HG03103 (cell line): Measurements from ENCODE around the gene FADS3.

Experiments used
- ATAC-seq: cut with Tn5 transposase; IDR thresholded peaks from one replicate; pipeline ENCODE4 v1.9.1; 2021; ENCODE audit warnings: low read depth; ENCODE audit not compliant: unreplicated experiment

Gene FADS3

DNA sequence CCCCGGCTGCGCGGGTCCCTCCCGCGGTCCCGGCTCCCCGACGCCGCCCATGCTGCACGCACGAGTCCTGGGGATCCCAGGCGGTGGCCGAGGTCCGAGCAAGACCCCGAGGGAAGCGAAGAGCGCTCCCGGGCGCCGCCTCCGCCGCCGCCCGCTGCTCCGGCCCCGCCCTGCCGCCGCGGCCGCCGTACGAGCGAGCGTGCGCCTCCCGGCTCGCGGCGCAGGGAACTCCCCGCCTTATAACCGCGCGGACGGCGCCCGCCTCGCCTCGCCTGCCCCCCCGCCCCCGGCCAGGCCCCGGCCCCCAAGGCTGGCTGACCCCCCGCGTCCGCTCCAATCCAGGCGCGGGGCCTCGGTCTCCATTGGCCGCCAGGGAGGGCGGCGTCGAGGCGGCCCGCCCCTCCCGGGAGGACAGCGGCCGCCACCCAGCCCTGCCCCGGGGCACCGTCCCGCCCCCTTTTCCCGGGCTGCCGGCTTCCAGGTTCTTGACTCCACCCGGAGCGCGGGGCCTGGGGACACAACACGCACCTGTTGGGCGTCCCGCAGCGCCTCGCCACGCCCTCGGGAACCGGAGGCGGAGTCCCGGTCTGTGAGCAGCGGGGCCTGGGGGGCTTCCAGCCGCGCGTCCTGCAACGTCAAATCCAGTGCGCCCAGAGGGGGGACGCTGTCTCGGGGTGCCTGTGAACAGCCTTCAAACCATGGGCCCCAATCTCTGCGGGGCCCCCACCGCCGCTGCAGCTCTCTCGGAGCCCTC lies at the start of gene FADS3:
FADS3 (minus strand) TSS at position 215 of the 754 bp plus-strand sequence; CDS start at position 51, 164 bp downstream.
- no peak for ATAC-seq

DNA sequence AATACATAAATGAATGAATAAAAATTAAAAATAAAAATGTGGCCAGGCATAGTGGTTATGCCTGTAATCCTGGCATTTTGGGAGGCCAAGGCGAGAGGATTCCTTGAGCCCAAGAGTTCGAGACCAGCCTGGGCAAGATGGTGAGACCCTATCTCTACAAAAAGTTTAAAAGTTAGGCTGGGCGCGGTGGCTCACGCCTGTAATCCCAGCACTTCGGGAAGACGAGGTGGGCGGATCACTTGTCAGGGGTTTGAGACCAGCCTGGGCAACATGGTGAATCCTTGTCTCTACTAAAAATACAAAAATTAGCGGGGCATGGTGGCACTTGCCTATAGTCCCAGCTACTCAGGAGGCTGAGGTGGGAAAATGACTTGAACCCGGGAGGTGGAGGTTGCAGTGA lies 49.1 kb upstream of the FADS3 start:
- ATAC-seq, result no peak

DNA sequence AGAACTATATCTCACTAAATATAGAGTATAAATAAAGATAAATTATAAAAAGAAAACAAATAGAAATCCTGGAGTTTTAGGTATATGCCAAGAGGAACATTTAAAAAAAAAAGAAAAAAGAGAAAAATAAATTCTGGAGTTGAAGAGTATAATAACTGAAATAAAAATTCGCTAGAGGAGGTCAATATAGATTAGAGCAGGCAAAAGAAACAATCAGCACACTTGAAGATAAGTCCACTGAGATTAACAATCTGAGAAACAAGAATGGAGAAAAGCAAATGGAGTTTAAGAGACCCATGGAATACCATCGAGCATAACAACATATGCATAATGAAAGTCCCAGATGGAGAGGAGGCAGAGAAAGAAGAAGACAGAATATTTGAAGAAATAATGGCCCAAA lies 44.5 kb upstream of the FADS3 start:
- no peak for ATAC-seq

DNA sequence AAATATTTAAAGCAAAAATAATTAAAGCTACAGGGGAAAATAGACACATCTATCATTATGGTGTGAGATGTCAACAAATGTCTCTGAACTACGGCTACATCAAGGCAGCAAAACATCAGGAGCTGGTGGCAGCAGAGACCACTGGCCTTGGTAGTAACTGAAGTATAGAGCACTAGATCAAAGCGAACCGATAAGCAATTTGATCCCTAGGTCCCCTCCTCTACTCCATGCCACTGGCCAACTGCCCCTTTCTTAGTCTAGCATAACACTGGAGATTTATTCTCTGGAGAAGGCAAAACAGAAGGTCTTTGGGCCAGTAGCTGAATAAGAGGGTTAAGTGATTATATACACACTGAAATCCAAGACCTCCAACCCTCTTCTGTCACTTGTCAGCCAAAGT lies 39.6 kb upstream of the FADS3 start:
- ATAC-seq, result no peak

DNA sequence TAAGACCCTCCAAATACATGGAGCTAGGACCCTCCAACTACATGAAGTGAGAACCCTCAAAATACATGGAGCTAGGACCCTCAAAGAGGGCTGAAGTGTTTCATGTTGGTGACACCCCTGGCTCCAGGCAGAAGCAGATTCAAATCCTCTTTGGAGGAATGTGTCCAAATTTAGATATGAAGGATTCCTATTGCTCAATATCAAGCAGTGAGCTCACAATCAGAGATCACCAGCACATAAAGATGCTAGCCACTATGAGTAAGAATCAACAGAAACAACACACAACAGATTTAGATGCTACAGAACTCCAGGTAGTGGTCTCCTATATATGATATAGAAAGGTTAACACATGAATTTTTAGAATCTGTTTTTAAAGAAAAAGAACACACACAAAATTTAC lies 37.3 kb upstream of the FADS3 start:
- no peak for ATAC-seq

DNA sequence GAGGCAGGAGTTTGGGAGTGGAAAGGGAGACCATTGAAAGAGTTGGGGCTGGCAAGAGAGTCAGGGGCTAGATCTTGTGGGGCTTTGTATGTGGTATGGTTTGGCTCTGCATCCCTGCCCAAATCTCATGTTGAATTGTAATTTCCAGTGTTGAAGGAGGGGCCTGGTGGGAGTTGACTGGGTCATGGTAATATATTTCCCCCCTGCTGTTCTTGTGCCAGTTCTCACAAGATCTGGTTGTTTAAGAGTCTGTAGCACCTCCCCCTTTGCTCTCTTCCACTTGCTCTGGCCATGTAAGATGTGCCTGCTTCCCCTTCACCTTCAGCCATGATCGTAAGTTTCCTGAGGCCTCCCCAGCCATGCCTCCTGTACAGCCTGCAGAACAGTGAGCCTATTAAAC lies 36.2 kb upstream of the FADS3 start:
- ATAC-seq, result no peak

DNA sequence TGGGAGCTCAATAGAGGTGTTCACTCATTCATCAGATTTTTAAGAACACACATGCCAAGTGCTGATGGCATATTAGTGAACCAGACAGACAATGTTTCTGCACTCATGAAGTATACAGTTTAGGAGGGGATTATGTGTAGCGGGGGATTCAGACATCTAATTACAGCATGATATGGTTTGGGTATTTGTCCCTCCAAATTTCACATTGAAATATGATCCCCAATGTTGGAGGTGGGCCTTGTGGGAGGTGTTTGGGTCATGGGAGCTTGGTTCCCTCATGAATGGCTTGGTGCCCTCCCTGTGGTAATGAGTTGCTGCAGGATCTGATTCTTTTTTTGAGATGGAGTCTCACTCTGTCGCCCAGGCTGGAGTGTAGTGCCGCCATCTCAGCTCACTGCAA lies 34.9 kb upstream of the FADS3 start:
- no peak for ATAC-seq

GRCh38 chr11:61925736-61926135 lies 34.4 kb upstream of the FADS3 start:
- ATAC-seq, result no peak

DNA sequence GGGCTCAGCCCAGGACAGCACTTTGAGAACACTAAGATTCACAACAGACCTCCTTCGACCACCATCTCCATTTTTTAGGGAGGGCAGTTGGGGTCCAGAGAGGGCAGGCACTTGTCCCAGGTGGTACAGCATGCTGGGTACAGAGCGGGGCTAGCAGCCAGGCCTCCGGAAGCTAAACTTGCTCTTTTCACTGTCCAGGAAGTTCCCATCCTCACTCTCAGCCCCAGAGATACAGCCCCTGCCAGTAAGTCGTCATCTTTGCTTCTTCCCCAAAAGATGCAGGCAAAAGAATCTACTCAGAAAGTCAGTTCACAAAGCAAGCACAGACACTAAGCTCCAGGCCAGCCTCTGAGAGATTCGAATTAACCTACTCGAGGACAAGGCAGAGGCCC lies 32.7 kb upstream of the FADS3 start:
- ATAC-seq, result no peak

DNA sequence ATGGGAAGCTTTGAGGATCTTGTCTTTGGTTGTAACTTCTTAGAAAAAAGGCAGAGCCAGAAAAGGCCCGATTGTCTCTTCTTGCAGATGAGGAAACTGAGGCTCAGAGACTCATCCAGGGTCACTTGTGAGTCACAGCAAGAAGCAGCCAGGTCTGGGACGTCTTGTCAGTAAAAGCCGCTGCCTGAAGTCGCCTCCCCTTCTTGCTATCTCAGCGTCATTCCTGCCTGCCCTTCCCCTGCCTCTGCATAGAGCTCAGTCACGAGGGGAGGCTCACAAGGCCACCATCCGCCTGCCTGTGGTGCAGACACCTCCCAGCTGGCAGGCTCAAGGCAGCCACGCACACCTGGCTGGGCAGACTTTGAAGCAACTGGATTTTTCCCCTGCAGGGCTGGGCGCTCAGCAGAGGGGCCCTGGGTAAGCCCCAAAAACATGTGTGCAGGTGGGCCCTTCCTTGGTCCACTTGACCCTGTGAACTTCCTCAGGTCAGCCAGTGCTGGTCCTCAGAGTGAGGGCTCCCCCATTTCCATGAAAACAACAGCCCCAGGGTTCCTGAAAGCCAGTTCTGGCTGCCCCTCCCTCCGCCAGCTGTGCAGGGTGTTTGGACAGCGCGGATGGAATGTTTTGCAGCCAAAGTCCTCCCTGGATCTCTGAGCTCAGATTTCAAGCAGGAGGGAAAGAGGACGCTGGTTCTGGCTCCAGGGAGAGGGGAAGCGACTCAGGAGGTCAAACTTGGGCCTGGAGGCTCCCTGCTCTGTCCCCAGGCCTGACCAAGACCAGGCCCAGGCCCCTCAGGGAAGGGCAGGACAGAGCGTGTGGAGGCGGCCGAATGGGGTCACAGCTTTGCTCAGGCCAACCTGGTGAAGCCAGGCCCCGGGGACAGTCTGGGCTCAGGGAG lies 32.1 kb upstream of the FADS3 start:
- no peak for ATAC-seq

- ATAC-seq, result no peak
Observed at GRCh38 chr11:61922539-61922938, 31.2 kb upstream of the FADS3 start.

DNA sequence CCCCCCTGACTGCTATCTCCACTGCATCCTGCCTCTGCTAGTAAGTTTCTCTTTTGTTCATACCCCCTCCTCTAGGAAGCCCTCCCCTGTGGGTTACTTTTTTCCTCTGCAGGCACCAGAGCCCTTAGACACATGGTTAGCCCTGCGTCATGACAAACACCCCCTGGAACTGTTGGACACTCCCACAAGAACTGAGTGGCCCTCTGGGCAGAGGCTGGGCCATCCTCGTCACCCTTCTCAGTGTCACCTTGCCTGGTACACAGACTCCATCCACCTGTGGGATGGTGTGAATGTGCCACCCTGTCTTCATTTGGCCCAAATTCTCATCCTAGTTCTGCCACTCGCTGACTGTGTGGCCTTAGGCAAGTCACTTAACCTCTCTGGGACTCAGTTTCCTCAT lies 30.1 kb upstream of the FADS3 start:
- ATAC-seq, result no peak

DNA sequence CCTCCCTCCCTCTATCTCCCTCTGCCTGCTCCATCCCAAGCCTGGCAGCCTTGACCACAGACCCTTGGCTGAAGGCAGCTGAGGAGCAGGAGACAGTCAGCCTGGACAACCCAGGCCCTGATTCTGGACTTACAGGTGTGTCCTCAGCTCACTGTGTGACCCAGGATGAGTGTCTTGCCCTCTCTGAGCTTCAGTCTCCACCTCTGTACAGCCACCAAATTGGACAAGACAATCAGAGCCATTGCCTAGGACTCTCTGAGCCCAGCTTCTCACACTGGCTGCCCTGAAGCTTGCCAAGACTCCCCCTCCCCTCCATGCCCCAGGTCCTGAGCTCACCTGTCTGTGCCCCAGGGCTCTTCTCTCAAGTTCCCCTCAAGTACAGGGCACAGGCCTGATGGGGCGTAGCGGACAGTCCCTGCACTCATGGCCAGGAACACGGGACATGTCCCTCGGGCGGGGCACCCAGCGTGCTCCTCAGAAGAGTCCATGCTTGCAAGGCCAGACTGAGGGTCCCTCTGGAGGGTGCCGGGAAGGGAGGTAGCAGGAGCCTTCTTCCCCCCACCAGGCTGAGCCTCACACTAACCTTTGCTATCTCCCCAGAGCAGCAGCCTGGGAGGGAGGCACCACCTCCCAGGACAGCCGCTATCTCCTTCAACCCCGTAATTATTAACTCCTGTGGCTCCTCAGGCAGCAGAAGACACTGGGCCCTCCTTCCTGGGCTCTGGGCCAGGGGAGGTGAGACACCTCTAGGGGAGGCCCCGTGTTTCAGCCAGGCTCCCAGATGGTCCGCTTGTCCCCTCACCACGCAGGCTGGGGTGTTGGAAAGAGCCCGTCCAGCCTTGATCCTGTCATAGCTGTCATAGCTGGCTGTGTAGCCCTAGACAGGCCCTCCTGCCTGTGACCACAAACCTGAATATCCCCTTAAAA lies 28.6 kb upstream of the FADS3 start:
- no peak for ATAC-seq

DNA sequence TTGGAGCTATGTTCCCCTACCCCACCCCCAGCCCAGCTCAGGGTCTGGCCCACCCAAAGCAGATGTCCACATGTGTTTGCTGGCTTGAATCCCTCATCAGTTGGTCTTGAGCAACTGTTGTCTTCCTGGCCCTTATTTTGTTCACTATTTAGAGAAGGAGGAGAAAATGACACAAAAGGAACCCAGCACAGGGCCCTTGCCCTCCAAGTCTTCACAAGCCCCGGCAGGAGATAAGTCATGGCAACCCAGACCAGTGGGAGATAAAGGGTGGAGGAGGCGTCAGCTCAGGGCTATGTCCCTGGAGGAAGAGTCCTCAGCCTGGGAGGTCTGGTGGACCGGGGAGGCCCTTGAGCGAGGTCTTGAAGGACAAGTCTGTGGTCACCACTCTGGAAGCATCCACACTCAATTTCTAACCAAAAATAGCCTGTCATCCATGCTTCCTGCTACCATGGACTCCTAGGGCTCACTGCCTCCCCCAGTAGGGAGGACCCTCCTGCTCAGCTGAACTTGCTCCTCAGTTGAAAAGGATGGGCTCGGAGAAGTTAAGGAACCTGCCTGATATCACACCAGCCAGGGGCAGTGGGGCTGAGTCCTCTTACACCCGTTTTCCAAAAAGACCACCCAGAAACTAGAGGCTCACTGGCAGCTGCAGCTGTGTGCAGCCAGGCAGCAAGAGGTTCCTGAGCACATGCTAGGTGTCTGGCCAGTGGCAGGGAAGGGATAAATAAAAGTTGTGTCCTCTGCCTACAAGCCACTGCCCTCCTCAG lies 27.8 kb upstream of the FADS3 start:
- ATAC-seq, result no peak

GRCh38 chr11:61918251-61918937 lies 27.0 kb upstream of the FADS3 start:
- no peak for ATAC-seq

DNA sequence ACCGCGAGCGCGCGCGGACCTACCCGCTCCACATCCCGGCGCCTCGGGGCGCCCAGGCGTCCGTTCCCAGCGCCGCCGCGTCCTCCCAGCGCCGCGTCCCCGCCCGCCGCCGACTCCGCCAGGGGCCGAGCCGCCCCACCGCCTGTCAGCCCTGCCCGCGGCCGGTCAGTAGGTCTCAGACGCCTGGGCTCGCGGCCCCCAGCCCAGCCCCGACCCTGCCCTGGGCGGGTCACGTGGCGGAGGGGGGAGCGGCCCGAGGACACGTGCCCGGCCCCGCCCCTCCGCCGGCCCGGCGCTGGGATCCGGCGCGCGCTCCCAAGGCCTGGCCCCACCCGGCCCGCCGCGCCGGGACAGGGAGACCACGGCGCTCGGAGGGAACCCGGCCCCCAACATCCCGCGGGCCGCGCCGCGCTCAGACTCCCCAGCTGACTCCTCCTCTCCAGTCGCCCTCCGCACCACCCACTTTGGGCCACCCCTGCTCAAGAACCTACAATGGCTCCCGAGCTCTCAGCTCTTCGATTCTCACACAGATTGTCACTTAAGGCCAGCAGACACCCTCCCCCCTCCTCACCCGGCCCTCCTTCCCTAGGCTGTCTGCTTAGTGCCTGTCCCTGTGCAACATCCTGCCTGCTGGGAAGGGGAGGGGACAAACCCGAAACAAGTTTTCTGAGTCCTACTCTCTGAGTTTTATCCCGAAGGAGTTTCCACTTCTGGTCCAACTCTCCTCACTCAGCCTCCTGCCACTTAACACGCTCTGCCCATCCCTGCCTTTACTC lies 26.2 kb upstream of the FADS3 start, which contains the start of gene RAB3IL1:
RAB3IL1 (minus strand) TSS at position 233 of the 776 bp plus-strand sequence; CDS start at position 34, 199 bp downstream.
- no peak for ATAC-seq

- no peak for ATAC-seq
Observed at GRCh38 chr11:61916737-61917333, 25.5 kb upstream of the FADS3 start.

- no peak for ATAC-seq
Observed at GRCh38 chr11:61914471-61915171, 23.3 kb upstream of the FADS3 start.
